ENCODE measurements around the gene ZDHHC14.

DNA sequence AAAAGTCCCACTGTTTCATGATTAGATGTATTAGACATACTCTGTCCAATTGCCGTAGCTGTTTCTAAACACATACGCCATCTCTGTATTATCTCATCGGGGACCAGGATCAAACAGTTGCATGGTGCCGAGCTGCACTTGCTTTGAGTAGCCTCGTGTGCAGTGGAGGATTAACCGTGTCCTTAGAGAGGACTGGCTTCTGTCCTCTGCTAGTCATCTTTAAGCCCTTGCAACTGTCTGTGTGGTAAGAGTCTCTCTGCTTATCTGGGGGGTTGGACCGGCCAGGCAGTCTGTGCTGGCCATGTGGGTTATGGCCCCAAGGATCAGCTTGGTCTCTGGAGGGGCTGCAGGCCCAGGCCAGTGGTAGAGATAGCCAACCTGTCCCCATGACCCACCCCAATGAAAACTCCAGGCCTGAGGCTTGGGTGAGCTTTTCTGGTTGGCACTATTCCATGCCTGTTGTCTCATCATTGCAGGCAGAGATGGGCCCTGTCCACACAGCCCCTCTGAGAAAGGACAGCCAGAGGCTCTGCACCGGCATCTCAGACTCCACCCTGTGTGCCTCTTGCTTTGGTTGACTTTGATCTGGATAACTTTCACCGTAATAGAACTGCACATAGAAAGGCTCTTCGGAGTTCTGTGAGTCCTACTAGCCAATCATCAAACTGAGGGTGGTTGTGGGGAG, 304.7 kb downstream of the ZDHHC14 start:
- TF ChIP-seq, protein P1, sequence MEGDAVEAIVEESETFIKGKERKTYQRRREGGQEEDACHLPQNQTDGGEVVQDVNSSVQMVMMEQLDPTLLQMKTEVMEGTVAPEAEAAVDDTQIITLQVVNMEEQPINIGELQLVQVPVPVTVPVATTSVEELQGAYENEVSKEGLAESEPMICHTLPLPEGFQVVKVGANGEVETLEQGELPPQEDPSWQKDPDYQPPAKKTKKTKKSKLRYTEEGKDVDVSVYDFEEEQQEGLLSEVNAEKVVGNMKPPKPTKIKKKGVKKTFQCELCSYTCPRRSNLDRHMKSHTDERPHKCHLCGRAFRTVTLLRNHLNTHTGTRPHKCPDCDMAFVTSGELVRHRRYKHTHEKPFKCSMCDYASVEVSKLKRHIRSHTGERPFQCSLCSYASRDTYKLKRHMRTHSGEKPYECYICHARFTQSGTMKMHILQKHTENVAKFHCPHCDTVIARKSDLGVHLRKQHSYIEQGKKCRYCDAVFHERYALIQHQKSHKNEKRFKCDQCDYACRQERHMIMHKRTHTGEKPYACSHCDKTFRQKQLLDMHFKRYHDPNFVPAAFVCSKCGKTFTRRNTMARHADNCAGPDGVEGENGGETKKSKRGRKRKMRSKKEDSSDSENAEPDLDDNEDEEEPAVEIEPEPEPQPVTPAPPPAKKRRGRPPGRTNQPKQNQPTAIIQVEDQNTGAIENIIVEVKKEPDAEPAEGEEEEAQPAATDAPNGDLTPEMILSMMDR (IDR thresholded peaks at IDR 0.05), result no peak
- no peak for TF ChIP-seq POLR2AphosphoS5 (IDR thresholded peaks at IDR 0.05)

Measured in prostate gland (tissue), 2 donors.